Measurements from ENCODE around the gene VPS39.

VPS39 gene

DNA sequence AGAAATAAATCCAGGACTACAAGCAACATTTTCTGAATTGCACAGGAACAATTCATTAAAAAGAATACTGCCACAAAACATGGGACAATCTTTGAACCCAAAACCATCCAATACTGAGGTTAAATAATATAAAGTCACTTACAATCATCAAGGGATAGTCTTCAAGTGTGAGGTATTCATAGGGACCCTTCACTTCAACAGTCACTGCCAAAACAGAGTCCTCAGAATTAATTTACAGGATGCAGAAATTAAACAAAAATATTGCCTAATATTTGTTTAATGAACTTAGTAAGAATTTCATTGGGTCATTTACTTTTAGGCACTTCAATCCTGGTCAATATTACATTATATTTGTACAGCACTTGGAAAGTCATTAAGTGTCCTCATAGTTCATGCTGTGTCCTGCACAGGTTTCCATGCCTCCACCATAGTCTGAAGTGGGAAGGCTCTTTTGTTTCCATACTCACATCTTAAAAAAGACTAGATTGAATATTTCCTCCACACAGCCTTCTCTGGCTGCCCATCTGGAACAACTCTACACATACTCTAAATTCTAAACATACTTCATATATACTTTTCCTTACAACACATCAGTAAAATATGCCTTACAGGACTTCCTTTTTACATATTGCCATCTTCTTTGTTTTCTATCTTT lies 31.6 kb upstream of the VPS39 start:
- H3K9me3 ChIP-seq (ENCODE audit: insufficient read depth, low read length, severe bottlenecking), result no peaks in the 10 kb centered on the region
- H3K4me2 ChIP-seq (ENCODE audit: insufficient read depth, low read length), result no peak overlapping the region
- H3K27me3 ChIP-seq (ENCODE audit: insufficient read depth, low read length, poor library complexity), result no peaks in the 10 kb centered on the region
- TF ChIP-seq, protein P1, sequence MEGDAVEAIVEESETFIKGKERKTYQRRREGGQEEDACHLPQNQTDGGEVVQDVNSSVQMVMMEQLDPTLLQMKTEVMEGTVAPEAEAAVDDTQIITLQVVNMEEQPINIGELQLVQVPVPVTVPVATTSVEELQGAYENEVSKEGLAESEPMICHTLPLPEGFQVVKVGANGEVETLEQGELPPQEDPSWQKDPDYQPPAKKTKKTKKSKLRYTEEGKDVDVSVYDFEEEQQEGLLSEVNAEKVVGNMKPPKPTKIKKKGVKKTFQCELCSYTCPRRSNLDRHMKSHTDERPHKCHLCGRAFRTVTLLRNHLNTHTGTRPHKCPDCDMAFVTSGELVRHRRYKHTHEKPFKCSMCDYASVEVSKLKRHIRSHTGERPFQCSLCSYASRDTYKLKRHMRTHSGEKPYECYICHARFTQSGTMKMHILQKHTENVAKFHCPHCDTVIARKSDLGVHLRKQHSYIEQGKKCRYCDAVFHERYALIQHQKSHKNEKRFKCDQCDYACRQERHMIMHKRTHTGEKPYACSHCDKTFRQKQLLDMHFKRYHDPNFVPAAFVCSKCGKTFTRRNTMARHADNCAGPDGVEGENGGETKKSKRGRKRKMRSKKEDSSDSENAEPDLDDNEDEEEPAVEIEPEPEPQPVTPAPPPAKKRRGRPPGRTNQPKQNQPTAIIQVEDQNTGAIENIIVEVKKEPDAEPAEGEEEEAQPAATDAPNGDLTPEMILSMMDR (IDR thresholded peaks at IDR 0.05; ENCODE audit: borderline replicate concordance, extremely low read depth, low read length, poor library complexity, severe bottlenecking), result no peak
- TF ChIP-seq EZH2 (IDR thresholded peaks at IDR 0.05; ENCODE audit: borderline replicate concordance, low read depth, low read length, severe bottlenecking), result no peak
- H2AFZ ChIP-seq (ENCODE audit: low read depth, low read length), result no peak overlapping the region
- DNase-seq, result no peak
- H3K36me3 ChIP-seq (ENCODE audit: insufficient read depth, low read length), result peaks cover 47% of the 10 kb centered on the region
- H4K20me1 ChIP-seq (ENCODE audit: insufficient read depth, low read length), result no peaks in the 10 kb centered on the region
- H3K79me2 ChIP-seq (ENCODE audit: insufficient read depth, low read length), result no peaks in the 10 kb centered on the region
- H3K4me1 ChIP-seq (ENCODE audit: insufficient read depth, low read length), result 0 out of 2 replicates have a peak, but pooled peaks cover 4% of the 10 kb centered on the region
- H3K27ac ChIP-seq (ENCODE audit: low read length), result no peak overlapping the region
- no peak for ATAC-seq (ENCODE audit: insufficient read depth, low read depth)
- no peak overlapping the region for H3K4me3 ChIP-seq (ENCODE audit: low read depth in 1 of 2, low read length in 2 of 2)
- no peak overlapping the region for H3K9ac ChIP-seq (ENCODE audit: low read depth, low read length)

DNA sequence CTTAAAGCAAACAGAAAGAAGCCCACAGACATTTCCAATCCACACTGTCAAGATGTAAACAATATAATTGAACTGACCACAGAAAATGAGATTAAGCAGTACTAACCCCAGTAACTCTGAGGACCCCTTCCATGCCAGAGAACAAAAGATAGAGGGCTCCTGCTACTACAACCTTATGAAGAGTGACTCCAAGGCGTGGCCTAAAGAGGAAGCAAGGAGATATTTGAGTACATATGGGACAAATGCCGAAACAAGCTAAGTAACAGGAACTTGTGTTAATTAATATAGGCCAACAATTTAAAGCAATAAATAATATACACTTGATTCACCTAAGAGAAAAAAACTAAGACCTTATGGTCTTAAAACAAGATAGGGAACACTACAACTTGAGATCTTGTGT lies 25.0 kb upstream of the VPS39 start:
- no peak overlapping the region for H3K27ac ChIP-seq (ENCODE audit: low read length)
- no peaks in the 10 kb centered on the region for H3K79me2 ChIP-seq (ENCODE audit: insufficient read depth, low read length)
- no peaks in the 10 kb centered on the region for H3K4me1 ChIP-seq (ENCODE audit: insufficient read depth, low read length)

GRCh38 chr15:42232606-42233005 lies 24.5 kb upstream of the VPS39 start:
- H3K36me3 ChIP-seq (ENCODE audit: insufficient read depth, low read length), result peaks cover 62% of the 10 kb centered on the region

More for the DNA sequence above, 25.0 kb upstream of the VPS39 start:
- H2AFZ ChIP-seq (ENCODE audit: low read depth, low read length), result no peak overlapping the region
- no peaks in the 10 kb centered on the region for H3K9me3 ChIP-seq (ENCODE audit: insufficient read depth, low read length, severe bottlenecking)
- ATAC-seq (ENCODE audit: insufficient read depth, low read depth), result no peak
- H3K4me3 ChIP-seq (ENCODE audit: low read depth in 1 of 2, low read length in 2 of 2), result no peak overlapping the region
- H3K27me3 ChIP-seq (ENCODE audit: insufficient read depth, low read length, poor library complexity), result no peaks in the 10 kb centered on the region
- H3K36me3 ChIP-seq (ENCODE audit: insufficient read depth, low read length), result peaks cover 63% of the 10 kb centered on the region
- H4K20me1 ChIP-seq (ENCODE audit: insufficient read depth, low read length), result no peaks in the 10 kb centered on the region
- no peak for TF ChIP-seq EZH2 (IDR thresholded peaks at IDR 0.05; ENCODE audit: borderline replicate concordance, low read depth, low read length, severe bottlenecking)
- TF ChIP-seq, protein P1 (IDR thresholded peaks at IDR 0.05; ENCODE audit: borderline replicate concordance, extremely low read depth, low read length, poor library complexity, severe bottlenecking), result no peak
- DNase-seq, result no peak
- no peak overlapping the region for H3K4me2 ChIP-seq (ENCODE audit: insufficient read depth, low read length)
- H3K9ac ChIP-seq (ENCODE audit: low read depth, low read length), result no peak overlapping the region

More at GRCh38 chr15:42232606-42233005, 24.5 kb upstream of the VPS39 start:
- Histone ChIP-seq H3K4me1 (ENCODE audit: insufficient read depth, low read length) (no peaks in the 10 kb centered on the region), H3K9ac (ENCODE audit: low read depth, low read length) (no peak overlapping the region), H2AFZ (ENCODE audit: low read depth, low read length) (no peak overlapping the region), H3K79me2 (ENCODE audit: insufficient read depth, low read length) (no peaks in the 10 kb centered on the region), H3K9me3 (ENCODE audit: insufficient read depth, low read length, severe bottlenecking) (no peaks in the 10 kb centered on the region), H3K4me2 (ENCODE audit: insufficient read depth, low read length) (no peak overlapping the region), H3K27me3 (ENCODE audit: insufficient read depth, low read length, poor library complexity) (no peaks in the 10 kb centered on the region), H3K27ac (ENCODE audit: low read length) (no peak overlapping the region), H4K20me1 (ENCODE audit: insufficient read depth, low read length) (no peaks in the 10 kb centered on the region), H3K4me3 (ENCODE audit: low read depth in 1 of 2, low read length in 2 of 2) (no peak overlapping the region)
- ATAC-seq (ENCODE audit: insufficient read depth, low read depth), result no peak
- TF ChIP-seq EZH2 (IDR thresholded peaks at IDR 0.05; ENCODE audit: borderline replicate concordance, low read depth, low read length, severe bottlenecking), result no peak
- TF ChIP-seq, protein P1 (IDR thresholded peaks at IDR 0.05; ENCODE audit: borderline replicate concordance, extremely low read depth, low read length, poor library complexity, severe bottlenecking), result no peak
- DNase-seq, result no peak

Data from DND-41 (cell line).